Adrenal gland (tissue), 12 donors: ENCODE measurements around the gene OAF. TPM values are rescaled to one million over a fixed set of nuclear protein-coding genes. Genes with fewer than 3 reads are reported as not detected.

Experiments
- DNase-seq, 7 donors: peaks; one replicate each; pipeline ENCODE4 v3.0.0-alpha.2; 2019 to 2020
- H3K27ac ChIP-seq, 5 donors: fragments of 200-600 bp; sonication (generic) in 4 of 5; 1 replicate in 3 of 5; 2 replicates in 2 of 5; pipeline versions ENCODE4 v1.5.1 to v1.8.0; 2016 to 2020; ENCODE audit warnings: mild to moderate bottlenecking in 1 of 5
- H3K27me3 ChIP-seq: fragments of 200-600 bp; 2 replicates; pipeline ENCODE4 v1.8.0; 2021
- H3K36me3 ChIP-seq, 2 donors: fragments of 200-600 bp; replicated peaks in 1 of 2; 1 replicate in 1 of 2; 2 replicates in 1 of 2; pipeline versions ENCODE4 v1.5.1 to v1.8.0; 2018 to 2022
- H3K4me1 ChIP-seq, 2 donors: fragments of 200-600 bp; replicated peaks in 1 of 2; 1 replicate in 1 of 2; 2 replicates in 1 of 2; pipeline versions ENCODE4 v1.5.1 to v1.8.0; 2018 to 2021
- H3K4me3 ChIP-seq, 4 donors: fragments of 200-600 bp; sonication (generic) in 3 of 4; one replicate each; pipeline ENCODE4 v1.5.1; 2016 to 2018
- H3K9me3 ChIP-seq, 3 donors: fragments of 200-600 bp; sonication (generic) in 1 of 3; replicated peaks in 1 of 3; 1 replicate in 2 of 3; 2 replicates in 1 of 3; pipeline versions ENCODE4 v1.5.1 to v1.8.0; 2016 to 2021
- POLR2A ChIP-seq, 2 donors: fragments of 450-650 bp; IDR thresholded peaks; one replicate each; pipeline ENCODE4 v1.6.1; 2017; ENCODE audit warnings: antibody characterized with exemption in 2 of 2, mild to moderate bottlenecking in 2 of 2, moderate library complexity in 1 of 2
- WGBS, 4 donors: extraction: QIAGEN DNeasy Blood & Tissue Kit in 2 of 4; methylation state at CpG; one replicate each; pipeline versions ENCODE4 v1.1.5 to v1.1.7; 2013 to 2017; 5-methylcytosine and 5-hydroxymethylcytosine counted together
- intact Hi-C, 2 donors: fragments of 100-400 bp; cut with DNase I; formaldehyde crosslinking; loops; one replicate each; pipeline versions ENCODE4 v1.14.1 to v1.15.0; 2022 to 2023
- polyA plus RNA-seq, 3 donors: library from polyadenylated mRNA; stranded (reverse); fragments of 200-250 nt in 2 of 3; fragments of 350-450 nt in 1 of 3; fragmentation: Illumina TruSeq in 1 of 3; extraction: RNeasy Lipid Tissue Mini Kit (QIAGEN cat#74804) in 1 of 3; gene quantifications; one replicate each; pipeline ENCODE4 v1.2.3, GENCODE V29; 2013 to 2014
- total RNA-seq, 9 donors: library from RNA; depleted of rRNA in 4 of 9; stranded (reverse); fragments of >200 nt in 4 of 9; fragments of 120-200 nt in 1 of 9; fragmentation: NEBNext Ultra II Directional in 1 of 9; extraction: Animal tissue kit (Norgen Biotek cat#: 25700) in 1 of 9; gene quantifications; one replicate each; pipeline versions ENCODE4 v1.1.0 to v1.2.4, GENCODE V29; 2013 to 2023
- TF ChIP-seq, protein P1 (sequence below), 6 experiments: fragments of 450-650 bp in 4 of 6; fragments of 200-600 bp in 2 of 6; sonication (generic) in 1 of 6; IDR thresholded peaks; 1 replicate in 5 of 6; 2 replicates in 1 of 6; pipeline versions ENCODE4 v1.5.1 to v1.8.0; 2016 to 2021; ENCODE audit warnings: antibody characterized with exemption in 6 of 6, mild to moderate bottlenecking in 2 of 6, moderate library complexity in 1 of 6
- donor health status: healthy with polysubstance abuse.
- donor health status: Bipolar disorder and iron deficiency.
- donor health status: DM: yes; HTN: yes; CAD: no.
- donor health status: DM: no; HTN: no; CAD: no.
- donor health status: DM: no; HTN: no; CAD: no.
- donor health status: DM: yes; HTN: yes; CAD: no.

Gene OAF
- total and polyA plus RNA-seq, 12 donors = 67.7 to 253 (median 169) TPM

DNA sequence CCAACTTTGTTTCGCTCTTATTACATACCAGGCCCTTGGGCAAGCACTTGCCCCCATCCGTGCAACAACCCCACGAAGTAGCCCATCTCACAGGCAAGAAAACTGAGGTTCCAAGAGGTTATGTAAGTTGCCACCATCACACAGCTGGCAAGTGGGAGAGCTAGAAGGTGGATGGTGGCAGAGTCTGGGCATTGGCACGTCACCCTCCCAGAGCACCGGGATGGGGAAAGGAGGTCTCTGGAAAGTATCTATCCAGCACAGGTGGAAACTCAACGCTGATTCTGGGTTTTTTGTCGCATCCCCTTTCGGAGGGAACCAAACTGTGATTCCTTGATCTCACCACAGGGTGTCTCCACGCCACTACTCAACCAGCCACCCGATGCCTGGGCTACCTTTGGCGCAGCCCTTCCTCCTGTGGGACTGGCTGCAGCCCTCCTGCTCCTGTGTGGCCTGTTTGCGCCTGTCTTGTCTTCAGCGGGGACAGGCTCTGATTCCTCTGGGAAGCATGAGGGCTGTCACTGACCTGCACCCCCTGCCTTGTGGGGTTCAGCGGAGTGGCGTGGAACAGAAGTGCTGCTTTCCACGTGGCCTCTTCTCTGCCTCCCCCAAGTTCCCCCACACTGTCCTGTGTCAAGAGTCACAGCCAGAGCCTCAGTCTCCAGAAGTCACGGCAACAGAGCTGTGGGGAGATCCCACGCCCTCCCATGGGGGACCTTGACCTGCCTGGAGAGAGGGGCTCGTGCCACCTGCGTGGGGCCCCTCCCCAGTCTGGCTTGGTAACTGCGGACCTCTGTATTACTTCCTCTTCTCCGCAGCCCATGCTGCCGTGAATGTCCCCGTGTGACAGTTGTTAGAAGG is 38.5 kb upstream of the OAF start:
- no peak overlapping the region for H3K27ac ChIP-seq
- no peaks in the 10 kb centered on the region for H3K9me3 ChIP-seq
- 11 to 30% (median 27%) methylated on average over 9 to 24 of the region's 24 CpGs for WGBS, 4 donors

DNA sequence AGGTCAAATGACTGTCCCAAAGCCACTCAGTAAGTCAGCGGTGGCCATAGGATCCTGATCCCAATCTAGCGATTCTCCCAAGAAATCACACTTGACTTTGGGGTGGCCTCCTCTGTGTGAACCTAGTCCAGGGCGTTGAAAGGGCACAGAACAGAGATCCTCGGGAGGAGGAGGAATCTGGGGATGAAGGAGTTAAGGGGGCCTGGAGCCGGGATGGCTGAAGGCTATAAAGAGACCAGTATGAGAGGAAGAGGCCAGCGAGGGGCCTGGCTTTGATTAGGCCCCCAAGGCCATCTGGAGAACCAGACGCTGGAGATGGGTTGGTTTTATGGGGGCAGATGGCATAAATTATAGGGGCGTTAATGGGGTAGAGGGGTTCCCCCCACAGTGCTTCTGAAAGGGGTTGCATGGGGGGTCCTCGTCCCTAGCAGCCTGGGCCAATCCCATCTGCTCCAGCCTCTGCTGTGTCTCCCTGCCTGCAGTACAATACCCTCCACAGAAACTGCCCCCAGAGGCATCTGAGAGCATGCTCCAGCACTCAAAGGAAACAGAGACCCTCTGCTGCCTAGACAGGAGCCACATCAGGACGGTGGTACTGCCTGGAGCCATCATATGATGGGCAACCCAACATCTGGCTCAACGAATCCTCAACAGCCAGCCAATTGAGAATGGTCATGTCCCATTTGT is 37.7 kb upstream of the OAF start:
- intact Hi-C loops = loop anchor here (2.0 to 5.0 kb wide), 3 partner anchors 54 to 129 kb away; no protein-coding TSS in a partner anchor
- H3K27ac ChIP-seq = no peak overlapping the region
- no peaks in the 10 kb centered on the region for H3K27me3 ChIP-seq
- no peaks in the 10 kb centered on the region for H3K36me3 ChIP-seq
- no peak overlapping the region for H3K4me3 ChIP-seq
- DNase-seq = peak in 2 of 7 donors; percentile 5 to 47
- WGBS, 4 donors = 62 to 73% (median 71%) methylated on average over 9 to 11 of the region's 11 CpGs
- no peaks in the 10 kb centered on the region for H3K9me3 ChIP-seq
- H3K4me1 ChIP-seq = peaks cover 5 to 16% of the 10 kb centered on the region in 2 donors
- TF ChIP-seq, protein P1, sequence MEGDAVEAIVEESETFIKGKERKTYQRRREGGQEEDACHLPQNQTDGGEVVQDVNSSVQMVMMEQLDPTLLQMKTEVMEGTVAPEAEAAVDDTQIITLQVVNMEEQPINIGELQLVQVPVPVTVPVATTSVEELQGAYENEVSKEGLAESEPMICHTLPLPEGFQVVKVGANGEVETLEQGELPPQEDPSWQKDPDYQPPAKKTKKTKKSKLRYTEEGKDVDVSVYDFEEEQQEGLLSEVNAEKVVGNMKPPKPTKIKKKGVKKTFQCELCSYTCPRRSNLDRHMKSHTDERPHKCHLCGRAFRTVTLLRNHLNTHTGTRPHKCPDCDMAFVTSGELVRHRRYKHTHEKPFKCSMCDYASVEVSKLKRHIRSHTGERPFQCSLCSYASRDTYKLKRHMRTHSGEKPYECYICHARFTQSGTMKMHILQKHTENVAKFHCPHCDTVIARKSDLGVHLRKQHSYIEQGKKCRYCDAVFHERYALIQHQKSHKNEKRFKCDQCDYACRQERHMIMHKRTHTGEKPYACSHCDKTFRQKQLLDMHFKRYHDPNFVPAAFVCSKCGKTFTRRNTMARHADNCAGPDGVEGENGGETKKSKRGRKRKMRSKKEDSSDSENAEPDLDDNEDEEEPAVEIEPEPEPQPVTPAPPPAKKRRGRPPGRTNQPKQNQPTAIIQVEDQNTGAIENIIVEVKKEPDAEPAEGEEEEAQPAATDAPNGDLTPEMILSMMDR (IDR thresholded peaks at IDR 0.05) = no peak
- TF ChIP-seq POLR2A (IDR thresholded peaks at IDR 0.05) = no peak

More for the DNA sequence above, 38.5 kb upstream of the OAF start:
- Histone ChIP-seq H3K4me1 (peaks cover 5 to 16% of the 10 kb centered on the region in 2 donors), H3K36me3 (no peaks in the 10 kb centered on the region), H3K27me3 (no peaks in the 10 kb centered on the region), H3K4me3 (no peak overlapping the region)
- intact Hi-C loops = loop anchor here (2.0 to 5.0 kb wide), 3 partner anchors 55 to 130 kb away; no protein-coding TSS in a partner anchor
- peak; percentile 70 to 90 (median 85) for DNase-seq
- TF ChIP-seq, protein P1 (IDR thresholded peaks at IDR 0.05) = peak; percentile 69 to 97 (median 92)
- TF ChIP-seq POLR2A (IDR thresholded peaks at IDR 0.05) = no peak

DNA sequence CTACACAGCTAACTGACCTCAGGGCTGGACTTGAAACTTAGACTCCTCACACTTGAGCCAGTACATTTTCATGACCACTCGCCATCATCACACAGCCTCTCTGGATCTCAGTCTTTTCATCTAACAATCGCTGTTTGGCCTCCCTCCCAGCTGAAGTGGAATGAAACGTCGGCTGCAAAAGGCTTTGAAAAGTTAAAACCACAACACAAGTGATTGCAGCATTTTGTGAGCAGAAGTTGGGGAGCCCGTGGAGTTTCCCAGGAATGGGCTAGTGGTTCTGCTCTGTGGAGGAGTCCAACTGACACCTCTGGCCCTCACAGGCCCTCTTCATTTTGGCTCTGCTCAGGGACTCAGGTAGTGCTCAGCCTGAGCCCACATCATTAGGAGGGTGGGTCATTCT is 37.0 kb upstream of the OAF start:
- 66 to 71% (median 70%) methylated on average over 5 of the region's 5 CpGs for WGBS, 4 donors
- DNase-seq = peak in 2 of 7 donors; percentile 6 to 10
- H3K4me1 ChIP-seq = peaks cover under 1 to 11% of the 10 kb centered on the region in 2 donors
- TF ChIP-seq POLR2A (IDR thresholded peaks at IDR 0.05) = no peak
- intact Hi-C loops = loop anchor here (2.0 to 5.0 kb wide), 3 partner anchors 53 to 128 kb away; no protein-coding TSS in a partner anchor
- no peak overlapping the region for H3K4me3 ChIP-seq
- H3K27ac ChIP-seq = no peak overlapping the region
- no peaks in the 10 kb centered on the region for H3K9me3 ChIP-seq
- H3K36me3 ChIP-seq = no peaks in the 10 kb centered on the region
- H3K27me3 ChIP-seq = no peaks in the 10 kb centered on the region

DNA sequence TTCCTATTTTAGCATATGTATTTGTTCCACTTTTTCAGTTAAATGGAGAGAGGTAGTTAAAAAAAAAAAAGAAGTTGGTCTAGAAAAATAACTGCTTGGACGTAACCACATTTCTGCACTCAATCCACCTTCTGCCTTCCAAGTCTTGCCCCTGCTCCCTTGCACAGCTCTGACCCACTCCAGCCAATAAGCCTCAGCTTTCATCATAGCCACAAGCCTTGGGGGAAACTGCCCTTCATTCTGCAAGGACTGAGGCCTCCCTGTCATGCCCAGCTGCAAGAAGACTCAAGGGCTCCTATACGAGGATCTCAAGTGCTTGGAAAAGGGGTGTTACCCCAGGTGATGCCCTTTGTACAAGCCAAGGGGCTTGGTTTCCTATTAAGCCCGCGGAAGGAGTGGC is 36.0 kb upstream of the OAF start:
- Histone ChIP-seq H3K4me1 (peaks cover 0 to 4% of the 10 kb centered on the region in 2 donors), H3K9me3 (no peaks in the 10 kb centered on the region), H3K36me3 (no peaks in the 10 kb centered on the region), H3K27ac (no peak overlapping the region), H3K27me3 (no peaks in the 10 kb centered on the region), H3K4me3 (no peak overlapping the region)
- 78 to 90% (median 84%) methylated on average over 4 of the region's 4 CpGs for WGBS, 4 donors
- no peak for TF ChIP-seq POLR2A (IDR thresholded peaks at IDR 0.05)
- TF ChIP-seq, protein P1 (IDR thresholded peaks at IDR 0.05) = no peak
- intact Hi-C loops = loop anchor here in 1 of 2 donors (5.0 kb wide), 2 partner anchors 52 to 127 kb away; no protein-coding TSS in a partner anchor
- DNase-seq = peak in 1 of 7 donors; percentile 30
